ENCODE data around the gene SRSF7.

Gene SRSF7

GRCh38 chr2:38698467-38699003, 52.6 kb downstream of the SRSF7 start:
- H3K36me3 Mint-ChIP-seq: peaks cover 39% of the 10 kb centered on the region
- peaks cover 62% of the 10 kb centered on the region for H3K4me1 Mint-ChIP-seq
- no peak overlapping the region for H3K4me3 Mint-ChIP-seq
- no peaks in the 10 kb centered on the region for H3K9me3 Mint-ChIP-seq
- no peak overlapping the region for H3K27ac Mint-ChIP-seq
- CTCF ChIA-PET: interaction anchor here (0.8 to 2.8 kb wide), 2 partner anchors 10 to 94 kb away, joined by 3 to 8 read pairs; no protein-coding TSS in a partner anchor
- no peaks in the 10 kb centered on the region for H3K27me3 Mint-ChIP-seq
- no peak for DNase-seq

DNA sequence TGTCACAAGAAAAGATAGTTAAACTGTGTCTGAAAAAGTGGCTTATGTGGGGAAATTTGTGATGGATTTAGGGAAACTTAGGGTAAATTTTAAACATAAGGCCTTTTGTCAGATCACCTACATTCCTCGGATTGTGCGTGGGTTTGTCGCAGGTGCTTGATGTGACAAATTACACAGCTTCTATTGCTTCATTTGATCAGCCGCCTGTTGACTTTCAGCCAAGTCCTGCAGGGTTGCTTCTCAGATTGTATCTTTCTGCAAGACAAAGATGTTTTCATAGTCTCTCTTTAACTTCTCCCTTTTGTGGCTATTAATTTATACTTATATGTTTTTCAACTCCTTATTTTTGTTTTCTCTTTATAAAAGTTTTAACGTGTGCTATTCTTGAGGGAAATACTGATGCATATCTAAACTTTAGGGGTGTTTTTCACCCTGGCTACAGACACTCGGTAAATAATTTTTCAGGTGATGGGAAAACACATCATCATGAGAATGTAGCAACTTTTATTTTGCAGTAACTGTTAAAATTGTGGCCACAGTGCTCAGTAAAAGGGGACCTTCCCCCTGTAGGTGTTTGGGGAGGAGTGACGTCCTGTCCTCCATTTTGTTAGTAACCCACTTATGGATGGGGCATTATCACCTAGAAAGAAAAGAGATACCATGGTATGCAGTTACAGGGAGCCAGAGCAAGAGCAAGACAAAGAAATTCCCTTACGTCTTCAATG, 53.9 kb downstream of the SRSF7 start:
- H3K27ac Mint-ChIP-seq: peak overlapping the region; percentile 67
- H3K4me3 Mint-ChIP-seq: no peak overlapping the region
- no peaks in the 10 kb centered on the region for H3K9me3 Mint-ChIP-seq
- H3K4me1 Mint-ChIP-seq: peaks cover 65% of the 10 kb centered on the region
- DNase-seq: no peak
- peaks cover 42% of the 10 kb centered on the region for H3K36me3 Mint-ChIP-seq
- H3K27me3 Mint-ChIP-seq: no peaks in the 10 kb centered on the region
- CTCF ChIA-PET: no interaction called here
